Epithelial cell of prostate (primary cell): ENCODE data around the gene CD27.
A peak's percentile ranks its signal among the peaks of the same experiment; 100 is the strongest.
"Not testable (repeated sequence)": the region's sequence is repeated elsewhere in the genome, so short reads cannot be mapped to it uniquely, and the experiment has no call there.

ENCODE experiments used
- DNase-seq: peaks from one replicate; pipeline ENCODE4 v3.0.0-alpha.2; 2011; ENCODE audit warnings: low read depth, low spot score
- H3K27ac ChIP-seq: fragments of 450-650 bp; 2 replicates; pipeline ENCODE4 v1.5.1; 2017; ENCODE audit warnings: mild to moderate bottlenecking

The CD27 gene

GRCh38 chr12:6460751-6461371, 16.1 kb downstream of the CD27 start:
- no peak for DNase-seq
- H3K27ac ChIP-seq, result no peak overlapping the region

DNA sequence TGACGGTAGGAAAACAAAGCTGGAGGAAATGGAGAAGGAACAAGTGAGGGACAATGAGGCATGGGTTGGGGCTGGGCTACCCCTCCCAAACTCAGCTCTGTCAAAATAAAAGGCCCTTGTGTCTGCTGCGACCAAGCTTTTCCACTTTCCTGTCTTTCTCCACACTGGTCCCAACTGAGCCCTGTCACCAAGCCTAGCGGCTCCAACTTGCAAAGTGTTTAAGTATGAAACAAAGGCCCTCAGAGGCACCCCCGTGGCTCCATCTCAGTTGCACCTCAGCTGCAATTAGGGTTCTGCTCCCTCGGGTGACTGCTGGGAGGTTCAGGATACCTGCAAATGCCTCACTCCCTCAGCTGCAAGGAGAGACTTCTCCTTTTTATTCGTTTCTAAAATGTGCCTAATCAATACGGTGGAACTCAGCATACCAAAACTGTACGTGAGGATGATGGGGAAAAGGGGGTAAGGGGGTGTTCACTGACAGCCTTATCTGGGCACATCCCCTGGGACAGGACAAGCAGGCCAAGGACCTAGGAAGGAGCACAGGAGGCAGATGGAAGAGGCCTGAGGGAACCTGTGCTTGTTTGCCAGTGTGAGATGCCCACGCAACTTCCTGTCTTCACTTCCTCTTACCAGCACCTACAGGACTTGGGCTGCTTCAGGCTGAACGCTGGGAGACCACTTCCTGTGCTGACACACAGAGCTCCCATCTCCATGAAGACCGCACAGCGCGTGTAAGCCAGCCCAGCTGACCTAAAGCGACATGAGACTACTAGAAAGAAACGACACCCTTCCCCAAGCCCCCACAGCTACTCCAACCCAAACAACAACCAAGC, 16.9 kb downstream of the CD27 start:
- DNase-seq, result no peak

DNA sequence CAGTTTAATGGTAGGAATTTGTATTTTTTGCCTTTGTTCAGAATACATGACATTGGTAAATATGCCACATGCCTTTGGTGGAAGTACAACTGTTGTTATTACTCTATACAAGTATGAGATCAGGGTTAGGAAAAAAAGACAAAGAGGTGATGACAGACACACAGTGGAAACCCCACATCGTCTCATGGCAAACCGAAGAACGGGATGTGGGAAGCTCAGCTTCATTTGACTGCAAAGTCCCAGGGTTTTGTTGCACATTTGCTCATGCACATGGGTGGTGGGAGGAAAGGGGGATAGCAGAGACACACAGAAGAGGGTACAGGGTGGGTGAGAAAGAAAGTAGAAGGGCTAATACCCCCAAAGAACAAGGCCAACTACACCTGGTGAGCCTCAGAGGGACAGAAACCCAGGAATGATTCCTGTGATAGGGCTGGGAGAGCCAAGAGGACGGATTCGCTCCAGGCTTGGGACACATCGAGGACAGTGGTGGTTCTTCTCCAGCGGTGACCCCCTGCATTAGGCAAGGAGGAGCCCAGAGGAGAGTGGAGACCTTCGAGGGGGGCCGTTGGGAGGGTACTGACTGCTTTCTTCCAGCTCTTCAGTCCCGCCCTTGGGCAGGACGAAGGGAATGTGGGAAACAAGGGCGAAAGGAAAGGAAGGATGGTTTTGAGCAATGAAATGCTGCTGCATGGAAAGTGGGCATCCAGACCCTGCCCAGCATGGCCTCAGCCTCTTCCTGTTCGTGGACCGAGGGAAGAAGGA, 17.7 kb downstream of the CD27 start:
- no peak overlapping the region for H3K27ac ChIP-seq
- DNase-seq, result no peak

More for the DNA sequence above, 16.9 kb downstream of the CD27 start:
- H3K27ac ChIP-seq, result no peak overlapping the region

DNA sequence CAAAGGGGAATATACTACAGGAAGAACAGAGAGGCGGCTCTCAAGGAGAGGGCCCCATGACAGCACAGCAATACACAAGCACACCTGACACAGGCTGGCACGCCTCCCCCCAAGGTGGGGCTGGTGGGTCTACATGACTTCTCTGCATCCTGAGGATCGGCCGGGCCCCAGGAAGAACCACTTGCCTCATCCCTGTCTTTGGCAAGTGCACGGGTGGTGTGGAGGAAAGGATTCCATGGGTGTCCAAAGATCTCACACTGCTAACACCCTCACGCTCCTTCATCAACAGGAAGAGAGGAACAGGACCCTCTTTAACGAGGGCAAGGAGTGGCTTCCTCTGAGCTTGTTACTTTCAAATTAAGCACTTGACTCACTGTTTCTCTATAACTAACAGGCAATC, 18.5 kb downstream of the CD27 start:
- no peak overlapping the region for H3K27ac ChIP-seq
- DNase-seq, result no peak

DNA sequence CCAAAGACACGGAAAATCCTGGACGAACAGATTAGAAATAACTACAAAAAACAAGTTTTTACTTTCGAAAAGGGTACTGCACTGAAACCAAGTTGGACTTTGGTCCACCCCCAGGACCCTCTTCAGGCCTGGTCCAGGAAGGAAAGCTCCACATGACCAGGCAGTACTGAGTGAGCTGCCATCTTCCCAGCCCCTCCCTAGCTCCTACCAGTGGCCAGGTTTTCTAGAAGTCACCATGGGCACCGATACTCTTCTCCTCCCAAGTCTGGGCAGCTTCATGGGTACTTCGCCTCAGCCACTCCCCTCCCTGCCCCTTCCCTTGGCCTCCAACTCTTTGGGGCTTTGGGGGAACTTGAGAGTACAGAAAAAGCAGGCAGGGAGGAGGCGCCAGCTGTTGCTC, 19.1 kb downstream of the CD27 start:
- H3K27ac ChIP-seq, result no peak overlapping the region
- no peak for DNase-seq

DNA sequence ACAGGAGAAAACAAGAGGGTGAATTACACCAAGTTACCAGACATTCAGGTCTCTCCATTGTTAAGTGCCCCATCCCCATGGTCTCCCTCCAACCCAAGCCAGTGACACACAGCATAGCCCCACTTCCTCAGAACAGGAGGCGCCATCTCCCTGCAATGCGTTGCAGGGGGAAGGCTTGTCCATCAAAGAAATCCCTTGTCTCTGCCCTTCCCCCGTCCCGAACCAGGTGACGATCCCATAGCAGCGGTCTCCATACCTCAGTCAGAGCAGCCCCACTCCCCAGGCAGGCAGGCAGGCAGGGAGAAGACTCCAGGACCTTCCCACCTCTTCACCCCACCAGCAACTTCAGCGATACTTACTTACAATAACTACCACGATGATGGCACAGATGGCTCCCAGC, 19.8 kb downstream of the CD27 start:
- DNase-seq, result no peak
- no peak overlapping the region for H3K27ac ChIP-seq

DNA sequence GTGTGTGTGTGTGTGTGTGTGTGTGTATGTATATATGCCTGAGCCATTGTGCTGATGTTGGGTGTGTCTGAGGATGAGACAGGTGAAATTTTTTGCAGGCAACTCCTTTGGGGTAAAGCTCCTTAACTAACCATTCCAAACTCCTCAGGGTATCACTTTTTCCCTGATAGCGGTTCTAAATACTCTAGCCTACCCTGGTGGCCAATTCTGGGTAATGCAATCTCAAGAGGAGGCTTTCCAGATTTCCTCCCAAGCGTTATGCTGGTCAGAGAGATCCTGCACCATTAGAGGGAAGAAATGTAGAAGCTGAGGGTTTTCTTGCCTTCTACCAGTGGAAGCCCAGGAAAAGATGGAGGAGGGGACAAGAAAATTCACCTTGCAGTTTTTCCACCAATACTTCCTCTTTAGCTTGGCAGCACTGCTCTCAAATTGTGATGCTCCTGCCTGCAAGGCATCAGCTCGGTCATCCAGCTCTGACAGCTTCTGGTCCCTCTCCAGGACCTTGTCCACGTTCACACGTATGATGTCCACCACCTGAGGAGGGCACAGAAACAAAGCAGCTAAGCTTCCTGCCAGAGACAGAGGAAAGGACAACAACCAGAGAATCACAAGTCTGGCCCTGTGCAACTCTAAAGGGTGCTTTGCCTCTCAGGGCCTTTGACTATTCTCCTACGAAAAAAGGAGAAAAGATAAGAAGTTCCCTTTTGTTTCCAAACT, 20.9 kb downstream of the CD27 start:
- H3K27ac ChIP-seq, result no peak overlapping the region
- DNase-seq, result no peak

DNA sequence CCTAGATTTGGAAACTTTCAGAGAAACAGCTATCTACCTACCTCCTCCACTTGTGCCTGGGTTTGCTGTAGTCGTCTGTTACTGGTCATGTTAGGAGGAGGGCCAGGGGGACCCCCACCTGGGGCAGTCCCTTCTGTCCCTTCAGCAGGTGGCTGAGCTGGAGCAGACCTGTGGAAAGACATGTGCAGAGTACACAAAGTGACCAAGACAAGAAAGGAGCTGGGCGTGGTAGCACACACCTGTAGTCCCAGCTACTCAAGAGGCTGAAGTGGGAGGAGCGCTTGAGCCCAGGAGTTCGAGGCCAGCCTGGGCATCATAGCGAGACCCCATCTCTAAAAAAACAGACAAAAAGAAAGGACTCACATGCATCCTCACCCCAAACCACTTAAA, 21.4 kb downstream of the CD27 start:
- no peak overlapping the region for H3K27ac ChIP-seq
- DNase-seq, result no peak

DNA sequence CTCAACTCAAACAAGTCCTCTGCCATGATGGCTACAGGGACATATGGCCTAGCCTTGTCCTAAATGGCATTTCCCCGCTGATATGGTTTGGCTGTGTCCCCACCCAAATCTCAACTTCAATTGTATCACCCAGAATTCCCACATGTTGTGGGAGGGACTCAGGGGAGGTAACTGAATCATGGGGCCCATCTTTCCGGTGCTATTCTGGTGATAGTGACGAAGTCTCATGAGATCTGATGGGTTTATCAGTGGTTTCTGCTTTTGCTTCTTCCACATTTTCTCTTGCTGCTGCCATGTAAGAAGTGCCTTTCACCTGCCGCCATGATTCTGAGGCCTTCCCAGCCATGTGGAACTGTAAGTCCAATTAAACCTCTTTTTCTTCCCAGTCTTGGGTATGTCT, 22.0 kb downstream of the CD27 start:
- not testable (repeated sequence) for DNase-seq, H3K27ac ChIP-seq

- DNase-seq, H3K27ac ChIP-seq: not testable (repeated sequence)
These were observed 23.0 kb downstream of the CD27 start for GRCh38 chr12:6467571-6468282.

DNA sequence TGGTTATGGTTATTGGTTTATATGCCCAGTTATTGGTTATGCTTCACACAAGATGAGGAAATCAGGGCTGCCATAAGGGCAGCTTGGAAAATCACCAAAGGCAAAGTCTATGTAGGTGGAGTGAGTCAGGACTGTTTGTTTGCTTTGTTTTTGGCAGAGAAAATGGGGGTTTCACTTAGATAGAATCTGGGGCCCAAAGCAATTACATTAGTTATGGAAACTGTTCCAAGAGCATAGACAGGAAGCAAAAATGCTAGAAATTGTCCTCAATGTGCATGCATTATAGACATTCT, 23.5 kb downstream of the CD27 start:
- no peak overlapping the region for H3K27ac ChIP-seq
- DNase-seq, result no peak

DNA sequence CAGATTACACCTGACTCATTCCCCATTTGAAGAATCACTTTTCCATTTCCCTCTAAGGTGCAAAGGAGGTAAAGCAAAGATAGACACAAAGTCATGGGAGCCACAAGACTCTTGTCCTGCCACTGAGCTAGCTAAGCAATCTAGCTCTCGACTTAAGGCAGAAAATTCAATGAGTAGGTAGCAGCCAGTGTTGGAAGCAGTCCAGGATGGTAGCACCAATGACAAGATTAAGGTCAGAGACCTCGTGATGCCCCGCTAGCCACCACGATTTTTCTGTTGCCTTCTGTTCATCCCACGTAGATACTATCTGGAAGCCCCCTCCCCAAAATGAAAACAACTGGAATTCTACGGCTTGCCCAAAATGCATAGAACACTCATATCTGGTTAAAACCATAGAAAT, 24.3 kb downstream of the CD27 start:
- H3K27ac ChIP-seq, result no peak overlapping the region
- no peak for DNase-seq

DNA sequence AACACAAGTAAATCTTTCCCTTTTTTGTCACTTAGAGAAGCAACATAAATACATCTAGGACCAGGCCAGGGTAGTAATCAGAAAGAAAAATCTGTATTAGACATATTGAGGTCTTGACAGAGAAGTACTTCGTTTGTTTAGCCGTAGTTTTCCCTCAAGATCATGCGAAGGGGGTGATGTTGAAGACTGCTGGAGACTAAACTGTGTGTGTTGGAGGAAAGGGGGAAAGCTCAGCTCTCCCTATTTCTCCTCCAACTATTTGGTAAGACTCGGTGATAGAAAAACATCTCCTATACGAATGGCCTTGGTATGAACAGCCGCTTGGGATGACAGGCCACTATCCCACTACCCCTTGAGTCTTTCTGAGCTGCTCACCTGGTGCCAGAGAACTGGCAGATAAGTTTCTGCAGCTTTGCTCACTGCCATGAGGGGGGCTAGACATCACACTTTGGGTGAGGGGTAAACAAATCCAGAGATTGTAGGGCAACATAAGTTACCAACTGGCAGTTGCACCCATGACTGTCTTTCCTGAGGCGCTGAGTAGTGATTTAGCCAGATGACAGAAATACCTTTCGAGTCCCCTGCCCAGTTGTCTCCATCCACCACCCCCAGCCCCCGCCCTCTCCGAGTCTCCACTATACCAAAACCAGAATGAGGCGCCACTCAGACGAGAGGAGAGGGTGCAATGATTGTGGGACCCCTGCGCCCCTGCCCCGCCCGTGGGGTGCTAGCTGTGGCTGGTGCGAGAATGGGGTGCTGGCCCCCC, 25.0 kb downstream of the CD27 start:
- H3K27ac ChIP-seq, result peak overlapping the region; percentile 75
- DNase-seq, result no peak

DNA sequence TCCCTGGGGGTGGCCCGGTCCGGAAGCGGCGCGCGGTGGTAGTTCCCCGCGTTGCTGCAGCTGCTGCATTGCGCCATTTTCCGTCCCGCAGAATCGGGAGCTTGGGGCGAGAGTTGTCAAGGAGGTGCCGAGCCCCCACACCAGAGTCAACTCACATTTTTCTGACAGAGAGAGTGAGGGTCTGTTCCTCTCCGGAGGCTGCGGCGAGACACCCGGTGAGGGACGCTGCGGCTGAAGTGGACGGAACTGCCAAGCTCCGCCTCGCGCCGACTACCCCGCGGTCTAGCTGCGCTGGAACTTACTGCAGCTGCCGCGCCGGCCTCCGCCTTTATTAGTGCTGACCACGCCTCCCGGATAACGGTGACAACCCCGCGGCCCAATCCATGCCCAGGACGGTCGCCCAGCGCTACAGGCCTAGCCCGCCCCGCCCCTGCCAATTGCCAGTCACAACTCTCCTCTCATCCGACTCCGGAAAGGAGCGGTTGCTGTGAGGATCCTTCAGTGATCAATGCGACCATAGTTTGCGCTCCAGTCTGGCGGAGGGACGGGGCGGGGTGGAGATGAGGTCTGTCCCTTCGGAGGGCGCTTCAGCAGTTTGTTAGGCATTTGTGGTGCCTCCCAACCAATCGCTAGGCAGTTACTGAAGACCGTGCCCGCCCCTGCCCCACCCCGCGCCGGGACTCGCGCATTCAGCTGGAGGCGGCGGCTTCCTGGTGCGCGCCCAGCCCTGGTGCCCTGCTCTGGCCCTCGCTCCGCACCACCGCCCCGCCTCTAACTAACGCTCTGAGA, 25.8 kb downstream of the CD27 start, which contains the start of gene VAMP1:
VAMP1 (minus strand) TSS at position 303 of the 789 bp plus-strand sequence; CDS start at position 157, 146 bp downstream.
- DNase-seq, result peak; percentile 85

DNA sequence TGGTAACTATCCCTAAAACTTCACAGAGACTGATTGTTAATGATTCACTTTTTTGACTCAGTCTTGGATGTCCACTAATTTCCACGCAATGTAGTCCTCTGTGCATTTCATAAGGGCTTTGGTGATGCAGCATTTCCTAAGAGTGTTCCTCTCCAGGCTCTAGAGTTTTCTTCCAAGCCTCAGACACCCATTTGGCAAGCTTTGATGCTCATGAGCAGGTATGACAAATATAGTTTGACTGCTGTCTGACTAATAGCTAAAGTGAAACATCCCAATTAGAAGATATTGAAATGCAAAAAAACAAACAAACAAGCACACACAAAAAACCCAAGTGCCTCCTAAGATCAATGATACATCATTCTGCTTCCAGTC, 27.2 kb downstream of the CD27 start:
- peak; percentile 58 for DNase-seq
- H3K27ac ChIP-seq, result peak overlapping the region; percentile 75

More for the DNA sequence above, 25.8 kb downstream of the CD27 start, which contains the start of gene VAMP1:
- peak within 1 kb of the TSS; percentile 75 for H3K27ac ChIP-seq

GRCh38 chr12:6472491-6472890, 27.7 kb downstream of the CD27 start:
- no peak for DNase-seq
- H3K27ac ChIP-seq, result no peak overlapping the region

DNA sequence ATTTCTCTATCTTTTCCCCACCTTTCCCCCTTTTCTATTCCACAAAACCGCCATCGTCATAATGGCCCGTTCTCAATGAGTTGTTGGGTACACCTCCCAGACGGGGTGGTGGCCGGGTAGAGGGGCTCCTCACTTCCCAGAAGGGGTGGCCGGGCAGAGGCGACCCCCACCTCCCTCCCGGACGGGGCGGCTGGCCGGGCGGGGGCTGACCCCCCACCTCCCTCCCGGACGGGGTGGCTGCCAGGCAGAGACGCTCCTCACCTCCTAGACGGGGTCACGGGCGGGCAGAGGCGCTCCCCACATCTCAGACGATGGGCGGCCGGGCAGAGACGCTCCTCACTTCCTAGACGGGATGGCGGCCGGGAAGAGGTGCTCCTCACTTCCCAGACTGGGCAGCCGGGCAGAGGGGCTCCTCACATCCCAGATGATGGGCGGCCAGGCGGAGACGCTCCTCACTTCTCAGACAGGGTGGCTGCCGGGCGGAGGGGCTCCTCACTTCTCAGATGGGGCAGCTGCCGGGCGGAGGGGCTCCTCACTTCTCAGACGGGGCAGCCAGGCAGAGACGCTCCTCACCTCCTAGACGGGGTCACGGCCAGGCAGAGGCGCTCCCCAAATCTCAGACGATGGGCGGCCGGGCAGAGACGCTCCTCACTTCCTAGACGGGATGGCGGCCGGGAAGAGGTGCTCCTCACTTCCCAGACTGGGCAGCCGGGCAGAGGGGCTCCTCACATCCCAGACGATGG, 30.6 kb downstream of the CD27 start:
- not testable (repeated sequence) for DNase-seq, H3K27ac ChIP-seq

- DNase-seq, result no peak
- H3K27ac ChIP-seq, result no peak overlapping the region
These were observed 31.7 kb downstream of the CD27 start for GRCh38 chr12:6476489-6476888.
